GM21360 (cell line): ENCODE results near the gene CSTPP1.
"Not testable (repeated sequence)": the region's sequence is repeated elsewhere in the genome, so short reads cannot be mapped to it uniquely, and the experiment has no call there.

Experiments
- ATAC-seq: cut with Tn5 transposase; IDR thresholded peaks from one replicate; pipeline ENCODE4 v1.9.1; 2021; ENCODE audit warnings: mild to moderate bottlenecking, moderate library complexity; ENCODE audit not compliant: unreplicated experiment

The CSTPP1 gene

GRCh38 chr11:47034091-47034490 lies 97.5 kb downstream of the CSTPP1 start:
- ATAC-seq: no peak

- ATAC-seq: no peak
Measured at GRCh38 chr11:47035108-47035507, 98.5 kb downstream of the CSTPP1 start.

GRCh38 chr11:47044119-47044518 lies 107.6 kb downstream of the CSTPP1 start:
- no peak for ATAC-seq

GRCh38 chr11:47047972-47048371 lies 111.4 kb downstream of the CSTPP1 start:
- ATAC-seq: no peak

GRCh38 chr11:47050284-47050683 lies 113.7 kb downstream of the CSTPP1 start:
- no peak for ATAC-seq

- no peak for ATAC-seq
Measured at GRCh38 chr11:47051217-47051616, 114.7 kb downstream of the CSTPP1 start.

GRCh38 chr11:47052165-47052564 lies 115.6 kb downstream of the CSTPP1 start:
- no peak for ATAC-seq

- no peak for ATAC-seq
Measured at GRCh38 chr11:47052576-47052975, 116.0 kb downstream of the CSTPP1 start.

GRCh38 chr11:47055534-47055933 lies 119.0 kb downstream of the CSTPP1 start:
- no peak for ATAC-seq

GRCh38 chr11:47056261-47056915 lies 119.8 kb downstream of the CSTPP1 start:
- no peak for ATAC-seq

GRCh38 chr11:47057365-47057764 lies 120.8 kb downstream of the CSTPP1 start:
- no peak for ATAC-seq

- no peak for ATAC-seq
Measured at GRCh38 chr11:47060807-47061206, 124.2 kb downstream of the CSTPP1 start.

GRCh38 chr11:47061429-47062178 lies 125.0 kb downstream of the CSTPP1 start:
- no peak for ATAC-seq

- no peak for ATAC-seq
Measured at GRCh38 chr11:47062736-47063135, 126.2 kb downstream of the CSTPP1 start.

GRCh38 chr11:47067401-47067800 lies 130.8 kb downstream of the CSTPP1 start:
- ATAC-seq: no peak

- ATAC-seq: no peak
Measured at GRCh38 chr11:47070769-47071168, 134.2 kb downstream of the CSTPP1 start.

GRCh38 chr11:47071341-47071740 lies 134.8 kb downstream of the CSTPP1 start:
- ATAC-seq: no peak

GRCh38 chr11:47071791-47072261 lies 135.3 kb downstream of the CSTPP1 start:
- no peak for ATAC-seq

- no peak for ATAC-seq
Measured at GRCh38 chr11:47078751-47079521, 142.4 kb downstream of the CSTPP1 start.

- ATAC-seq: not testable (repeated sequence)
Measured at GRCh38 chr11:47080775-47081174, 144.2 kb downstream of the CSTPP1 start.

- no peak for ATAC-seq
Measured at GRCh38 chr11:47083913-47084312, 147.4 kb downstream of the CSTPP1 start.

GRCh38 chr11:47087801-47088200 lies 151.2 kb downstream of the CSTPP1 start:
- ATAC-seq: no peak
